Tibial nerve (tissue), 4 donors: ENCODE results near the gene TLK1. TPM values are rescaled to one million over a fixed set of nuclear protein-coding genes. Genes with fewer than 3 reads are reported as not detected.
"Not testable (repeated sequence)": the region's sequence is repeated elsewhere in the genome, so short reads cannot be mapped to it uniquely, and the experiment has no call there.

Source experiments
- DNase-seq, 2 donors: peaks; one replicate each; pipeline ENCODE4 v3.0.0-alpha.2; 2019; ENCODE audit warnings: low spot score in 2 of 2
- H3K27ac ChIP-seq, 4 donors: fragments of 200-600 bp; sonication (generic) in 3 of 4; one replicate each; pipeline ENCODE4 v1.5.1; 2017 to 2019; ENCODE audit warnings: mild to moderate bottlenecking in 1 of 4
- H3K27me3 ChIP-seq, 2 donors: fragments of 200-600 bp; sonication (generic) in 1 of 2; one replicate each; pipeline versions ENCODE4 v1.5.1 to v1.6.0; 2017 to 2019
- H3K36me3 ChIP-seq, 3 donors: fragments of 200-600 bp; sonication (generic); one replicate each; pipeline ENCODE4 v1.5.1; 2018 to 2019
- H3K4me1 ChIP-seq, 4 donors: fragments of 200-600 bp; sonication (generic) in 3 of 4; one replicate each; pipeline ENCODE4 v1.5.1; 2017 to 2019
- H3K4me3 ChIP-seq, 4 donors: fragments of 200-600 bp; sonication (generic) in 3 of 4; one replicate each; pipeline ENCODE4 v1.5.1; 2017 to 2019; ENCODE audit warnings: mild to moderate bottlenecking in 1 of 4, moderate library complexity in 1 of 4
- H3K9me3 ChIP-seq, 4 donors: fragments of 200-600 bp; sonication (generic) in 3 of 4; one replicate each; pipeline ENCODE4 v1.5.1; 2017 to 2019
- CTCF ChIP-seq, 5 experiments: fragments of 200-600 bp in 3 of 5; fragments of 450-650 bp in 2 of 5; sonication (generic) in 3 of 5; IDR thresholded peaks; one replicate each; pipeline ENCODE4 v1.5.1; 2016 to 2019; ENCODE audit warnings: antibody characterized with exemption in 5 of 5, mild to moderate bottlenecking in 3 of 5, moderate library complexity in 2 of 5
- EP300 ChIP-seq, 2 donors: sonication (generic); formaldehyde crosslinking; IDR thresholded peaks; one replicate each; pipeline ENCODE4 v1.6.1; 2017; ENCODE audit warnings: antibody characterized with exemption in 2 of 2, mild to moderate bottlenecking in 1 of 2
- POLR2A ChIP-seq, 2 donors: fragments of 450-650 bp; IDR thresholded peaks; one replicate each; pipeline ENCODE4 v1.6.1; 2017; ENCODE audit warnings: antibody characterized with exemption in 2 of 2, mild to moderate bottlenecking in 2 of 2, moderate library complexity in 2 of 2
- WGBS, 2 donors: methylation state at CpG; one replicate each; pipeline ENCODE4 v1.1.5; 2018; 5-methylcytosine and 5-hydroxymethylcytosine counted together
- total RNA-seq, 4 donors: library from RNA; depleted of rRNA; stranded (reverse); fragments of >200 nt; gene quantifications; one replicate each; pipeline ENCODE4 v1.1.0, GENCODE V29; 2016

The TLK1 gene
- total RNA-seq, 4 donors from 2014 or later: 25.7 to 54.7 (median 45.4) TPM

- WGBS, 2 donors: 77 to 81% methylated on average over 1 of the region's 1 CpG
- Histone ChIP-seq H3K27me3 (no peaks in the 10 kb centered on the region), H3K4me1 (peaks cover 0 to 5% (median 0%) of the 10 kb centered on the region in 4 donors), H3K9me3 (no peaks in the 10 kb centered on the region), H3K4me3 (no peak overlapping the region), H3K27ac (no peak overlapping the region), H3K36me3 (no peaks in the 10 kb centered on the region)
- DNase-seq: no peak
- TF ChIP-seq EP300 (IDR thresholded peaks at IDR 0.05): no peak
- TF ChIP-seq CTCF (IDR thresholded peaks at IDR 0.05): no peak
- TF ChIP-seq POLR2A (IDR thresholded peaks at IDR 0.05): no peak
Measured at GRCh38 chr2:171165967-171166327, 5.3 kb upstream of the TLK1 start.

- TF ChIP-seq EP300 (IDR thresholded peaks at IDR 0.05): no peak
- TF ChIP-seq CTCF (IDR thresholded peaks at IDR 0.05): no peak
- no peak for TF ChIP-seq POLR2A (IDR thresholded peaks at IDR 0.05)
- Histone ChIP-seq H3K4me1 (peaks cover 0 to 13% (median 6%) of the 10 kb centered on the region in 4 donors), H3K27ac (no peak overlapping the region), H3K36me3 (no peaks in the 10 kb centered on the region), H3K27me3 (no peaks in the 10 kb centered on the region), H3K4me3 (no peak overlapping the region), H3K9me3 (no peaks in the 10 kb centered on the region)
- 83 to 85% methylated on average over 4 of the region's 4 CpGs for WGBS, 2 donors
- DNase-seq: no peak
Measured at GRCh38 chr2:171163261-171163660, 2.6 kb upstream of the TLK1 start.

- H3K36me3 ChIP-seq, H3K9me3 ChIP-seq, H3K27ac ChIP-seq, H3K4me3 ChIP-seq, DNase-seq, H3K27me3 ChIP-seq: not testable (repeated sequence)
- WGBS, 2 donors: 89 to 95% methylated on average over 9 of the region's 9 CpGs
- H3K4me1 ChIP-seq: peaks cover 0 to 19% (median 9%) of the 10 kb centered on the region in 4 donors
Measured at GRCh38 chr2:171162522-171163197, 2.0 kb upstream of the TLK1 start.

- Histone ChIP-seq H3K36me3 (no peaks in the 10 kb centered on the region), H3K27ac (peak overlapping the region; percentile 93 to 99 (median 98)), H3K4me3 (peak overlapping the region; percentile 60 to 92 (median 82)), H3K4me1 (peaks cover 0 to 27% (median 9%) of the 10 kb centered on the region in 4 donors), H3K27me3 (no peaks in the 10 kb centered on the region), H3K9me3 (no peaks in the 10 kb centered on the region)
- 3% methylated on average over 24 to 28 of the region's 65 CpGs for WGBS, 2 donors
- peak; percentile 40 to 59 for DNase-seq
- TF ChIP-seq EP300 (IDR thresholded peaks at IDR 0.05) (peak in 1 of 2 donors; percentile 14), CTCF (IDR thresholded peaks at IDR 0.05) (no peak)
Measured at GRCh38 chr2:171160956-171161740, 455 bp upstream of the TLK1 start.

- Histone ChIP-seq H3K4me1 (peaks cover 0 to 41% (median 9%) of the 10 kb centered on the region in 4 donors), H3K4me3 (peak overlapping the region; percentile 60 to 92 (median 82)), H3K27me3 (no peaks in the 10 kb centered on the region), H3K9me3 (no peaks in the 10 kb centered on the region), H3K36me3 (no peaks in the 10 kb centered on the region), H3K27ac (peak overlapping the region; percentile 93 to 99 (median 98))
- TF ChIP-seq CTCF (IDR thresholded peaks at IDR 0.05) (peak in 4 of 5 experiments; percentile 26 to 48 (median 37)), POLR2A (IDR thresholded peaks at IDR 0.05) (no peak)
- 0% methylated on average over 35 to 38 of the region's 38 CpGs for WGBS, 2 donors
- DNase-seq: peak in 1 of 2 donors; percentile 24
Measured at GRCh38 chr2:171159372-171160118, 1.1 kb downstream of the TLK1 start.
